ENCODE data around the gene OR51B4.

- TF ChIP-seq CTCF (IDR thresholded peaks at IDR 0.05) (no peak), RFX5 (IDR thresholded peaks at IDR 0.05) (no peak), EHMT2 (IDR thresholded peaks at IDR 0.05; ENCODE audit: low read depth) (no peak), ELK1 (IDR thresholded peaks at IDR 0.05; ENCODE audit: low read depth, low read length) (no peak), EP300 (IDR thresholded peaks at IDR 0.05) (no peak), HDAC2 (IDR thresholded peaks at IDR 0.05) (no peak), POLR2A (IDR thresholded peaks at IDR 0.05; ENCODE audit: low read length) (no peak), SMC3 (IDR thresholded peaks at IDR 0.05) (no peak), RAD21 (conservative IDR thresholded peaks at IDR 0.05 in 1 of 2, IDR thresholded peaks at IDR 0.05 in 1 of 2) (no peak)
- TF ChIP-seq, protein P1, sequence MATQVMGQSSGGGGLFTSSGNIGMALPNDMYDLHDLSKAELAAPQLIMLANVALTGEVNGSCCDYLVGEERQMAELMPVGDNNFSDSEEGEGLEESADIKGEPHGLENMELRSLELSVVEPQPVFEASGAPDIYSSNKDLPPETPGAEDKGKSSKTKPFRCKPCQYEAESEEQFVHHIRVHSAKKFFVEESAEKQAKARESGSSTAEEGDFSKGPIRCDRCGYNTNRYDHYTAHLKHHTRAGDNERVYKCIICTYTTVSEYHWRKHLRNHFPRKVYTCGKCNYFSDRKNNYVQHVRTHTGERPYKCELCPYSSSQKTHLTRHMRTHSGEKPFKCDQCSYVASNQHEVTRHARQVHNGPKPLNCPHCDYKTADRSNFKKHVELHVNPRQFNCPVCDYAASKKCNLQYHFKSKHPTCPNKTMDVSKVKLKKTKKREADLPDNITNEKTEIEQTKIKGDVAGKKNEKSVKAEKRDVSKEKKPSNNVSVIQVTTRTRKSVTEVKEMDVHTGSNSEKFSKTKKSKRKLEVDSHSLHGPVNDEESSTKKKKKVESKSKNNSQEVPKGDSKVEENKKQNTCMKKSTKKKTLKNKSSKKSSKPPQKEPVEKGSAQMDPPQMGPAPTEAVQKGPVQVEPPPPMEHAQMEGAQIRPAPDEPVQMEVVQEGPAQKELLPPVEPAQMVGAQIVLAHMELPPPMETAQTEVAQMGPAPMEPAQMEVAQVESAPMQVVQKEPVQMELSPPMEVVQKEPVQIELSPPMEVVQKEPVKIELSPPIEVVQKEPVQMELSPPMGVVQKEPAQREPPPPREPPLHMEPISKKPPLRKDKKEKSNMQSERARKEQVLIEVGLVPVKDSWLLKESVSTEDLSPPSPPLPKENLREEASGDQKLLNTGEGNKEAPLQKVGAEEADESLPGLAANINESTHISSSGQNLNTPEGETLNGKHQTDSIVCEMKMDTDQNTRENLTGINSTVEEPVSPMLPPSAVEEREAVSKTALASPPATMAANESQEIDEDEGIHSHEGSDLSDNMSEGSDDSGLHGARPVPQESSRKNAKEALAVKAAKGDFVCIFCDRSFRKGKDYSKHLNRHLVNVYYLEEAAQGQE (IDR thresholded peaks at IDR 0.05): no peak
- TF ChIP-seq, protein P2, sequence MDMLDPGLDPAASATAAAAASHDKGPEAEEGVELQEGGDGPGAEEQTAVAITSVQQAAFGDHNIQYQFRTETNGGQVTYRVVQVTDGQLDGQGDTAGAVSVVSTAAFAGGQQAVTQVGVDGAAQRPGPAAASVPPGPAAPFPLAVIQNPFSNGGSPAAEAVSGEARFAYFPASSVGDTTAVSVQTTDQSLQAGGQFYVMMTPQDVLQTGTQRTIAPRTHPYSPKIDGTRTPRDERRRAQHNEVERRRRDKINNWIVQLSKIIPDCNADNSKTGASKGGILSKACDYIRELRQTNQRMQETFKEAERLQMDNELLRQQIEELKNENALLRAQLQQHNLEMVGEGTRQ (IDR thresholded peaks at IDR 0.05): no peak
These were observed 22.5 kb upstream of the OR51B4 start, which contains the start of gene OR51B2 for GRCh38 chr11:5324197-5324596.

All from A549 (cell line).